Gastrocnemius medialis (tissue), 4 donors: ENCODE measurements around the gene CYTH3.

ENCODE experiments used
- CTCF ChIP-seq, 5 experiments: fragments of 450-650 bp in 3 of 5; fragments of 200-600 bp in 2 of 5; sonication (generic) in 2 of 5; IDR thresholded peaks in 4 of 5; conservative IDR thresholded peaks in 1 of 5; 1 replicate in 4 of 5; 2 replicates in 1 of 5; pipeline ENCODE4 v1.5.1; 2016 to 2019; ENCODE audit warnings: antibody characterized with exemption in 5 of 5, mild to moderate bottlenecking in 3 of 5, moderate library complexity in 3 of 5
- POLR2A ChIP-seq, 2 donors: fragments of 450-650 bp; IDR thresholded peaks; one replicate each; pipeline ENCODE4 v1.6.1; 2017; ENCODE audit warnings: antibody characterized with exemption in 2 of 2, mild to moderate bottlenecking in 2 of 2, moderate library complexity in 2 of 2

DNA sequence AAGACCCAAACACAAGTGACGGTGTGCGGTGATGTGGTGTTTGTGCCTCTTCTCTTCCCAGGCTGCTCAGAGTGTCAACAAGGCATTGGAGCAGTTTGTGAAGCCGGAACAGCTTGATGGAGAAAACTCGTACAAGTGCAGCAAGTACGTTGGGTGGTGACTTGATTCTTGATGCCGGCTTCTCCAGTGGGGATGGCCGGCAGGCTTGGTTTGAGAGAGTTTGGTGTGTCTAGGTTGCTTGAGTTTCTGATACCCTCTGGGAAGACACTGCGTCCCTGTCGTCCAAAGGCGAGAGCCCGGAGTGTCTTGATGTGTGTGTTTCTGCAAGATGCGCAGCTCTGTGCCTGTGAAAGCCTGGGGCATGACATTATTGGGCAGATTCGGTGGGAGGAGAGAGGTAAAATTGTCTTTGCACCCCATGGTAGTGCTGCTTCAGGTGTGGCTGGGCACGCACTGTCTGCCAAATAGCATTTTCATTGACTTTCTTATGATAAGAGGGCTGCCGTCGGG lies 129.5 kb downstream of the CYTH3 start:
- TF ChIP-seq CTCF (IDR thresholded peaks at IDR 0.05 in 4 of 5, conservative IDR thresholded peaks at IDR 0.05 in 1 of 5) (no peak), POLR2A (IDR thresholded peaks at IDR 0.05) (no peak)
